ENCODE data around the gene CACNA2D1.

GRCh38 chr7:82247814-82248433 lies 195.7 kb downstream of the CACNA2D1 start:
- TF ChIP-seq GLIS3 (CRISPR knock-in tag; IDR thresholded peaks at IDR 0.05) (no peak), ZNF565 (CRISPR knock-in tag; conservative IDR thresholded peaks at IDR 0.05; ENCODE audit: low read depth) (no peak), ARNTL (CRISPR knock-in tag; IDR thresholded peaks at IDR 0.05; ENCODE audit: borderline replicate concordance, low read depth) (no peak), TOX (CRISPR knock-in tag; IDR thresholded peaks at IDR 0.05; ENCODE audit: borderline replicate concordance) (no peak), ZNF70 (CRISPR knock-in tag; IDR thresholded peaks at IDR 0.05) (no peak)
- TF ChIP-seq, protein P1, sequence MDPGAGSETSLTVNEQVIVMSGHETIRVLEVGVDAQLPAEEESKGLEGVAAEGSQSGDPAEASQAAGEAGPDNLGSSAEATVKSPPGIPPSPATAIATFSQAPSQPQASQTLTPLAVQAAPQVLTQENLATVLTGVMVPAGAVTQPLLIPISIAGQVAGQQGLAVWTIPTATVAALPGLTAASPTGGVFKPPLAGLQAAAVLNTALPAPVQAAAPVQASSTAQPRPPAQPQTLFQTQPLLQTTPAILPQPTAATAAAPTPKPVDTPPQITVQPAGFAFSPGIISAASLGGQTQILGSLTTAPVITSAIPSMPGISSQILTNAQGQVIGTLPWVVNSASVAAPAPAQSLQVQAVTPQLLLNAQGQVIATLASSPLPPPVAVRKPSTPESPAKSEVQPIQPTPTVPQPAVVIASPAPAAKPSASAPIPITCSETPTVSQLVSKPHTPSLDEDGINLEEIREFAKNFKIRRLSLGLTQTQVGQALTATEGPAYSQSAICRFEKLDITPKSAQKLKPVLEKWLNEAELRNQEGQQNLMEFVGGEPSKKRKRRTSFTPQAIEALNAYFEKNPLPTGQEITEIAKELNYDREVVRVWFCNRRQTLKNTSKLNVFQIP (CRISPR knock-in tag; IDR thresholded peaks at IDR 0.05; ENCODE audit: borderline replicate concordance, low read depth) = no peak

All from SK-N-SH treated with all-trans-retinoic acid at 6 μM for 48 hours (cell line).